IMR-90 (cell line): ENCODE results near the gene ADRB2. TPM values are rescaled to one million over a fixed set of nuclear protein-coding genes. Genes with fewer than 3 reads are reported as not detected.

ENCODE experiments used
- ATAC-seq: fragments of 200-7000 bp; cut with Tn5 transposase; 2 replicates; pipeline ENCODE4 v1.9.1; 2020; ENCODE audit warnings: low read depth, mild to moderate bottlenecking, moderate library complexity
- BruUV-seq: library from RNA; stranded (reverse); fragments of 400-500 nt; replicated peaks from 2 replicates; lab custom pipeline; 2021; lab: Mats Ljungman, UMichigan
- CTCF ChIA-PET: fragments of 300-600 bp; formaldehyde crosslinking; extraction: SDS; loops from one replicate; lab custom pipeline; 2021; ENCODE audit warnings: antibody characterized with exemption; lab: Yijun Ruan, JAX
- POLR2A ChIA-PET: fragments of 300-600 bp; sonication (Branson Sonifier 250); formaldehyde crosslinking; loops from one replicate; lab custom pipeline; 2022; ENCODE audit warnings: antibody characterized with exemption; ENCODE audit not compliant: unreplicated experiment; lab: Charles Lee
- DNase-seq: peaks from one replicate; pipeline ENCODE4 v3.0.0; 2013
- H2AFZ ChIP-seq: replicated peaks from 2 replicates; pipeline ENCODE3; 2013; ENCODE audit warnings: low read length, mild to moderate bottlenecking; ENCODE audit not compliant: poor library complexity
- H2AK5ac ChIP-seq: 2 replicates; pipeline ENCODE4 v1.6.1; 2013; ENCODE audit warnings: low read depth, low read length, inconsistent platforms
- H2AK9ac ChIP-seq: replicated peaks from 2 replicates; pipeline ENCODE3; 2013; ENCODE audit warnings: mild to moderate bottlenecking, low read depth, low read length, moderate library complexity; ENCODE audit not compliant: poor library complexity
- H2BK120ac ChIP-seq: 2 replicates; pipeline ENCODE4 v1.6.1; 2013; ENCODE audit warnings: low read depth, low read length, inconsistent platforms
- H2BK15ac ChIP-seq: 3 replicates; pipeline ENCODE4 v1.6.1; 2013; ENCODE audit warnings: low read depth, low read length, inconsistent platforms
- H2BK20ac ChIP-seq: 2 replicates; pipeline ENCODE4 v1.6.1; 2013; ENCODE audit warnings: low read depth, mild to moderate bottlenecking, inconsistent platforms, low read length, moderate library complexity
- H2BK5ac ChIP-seq: 2 replicates; pipeline ENCODE4 v1.6.1; 2013; ENCODE audit warnings: mild to moderate bottlenecking, low read depth, low read length, inconsistent platforms; ENCODE audit not compliant: poor library complexity, severe bottlenecking
- H3K14ac ChIP-seq: replicated peaks from 2 replicates; pipeline ENCODE4 v1.6.1; 2013; ENCODE audit warnings: low read depth, low read length, inconsistent platforms
- H3K18ac ChIP-seq: 2 replicates; pipeline ENCODE4 v1.6.1; 2013; ENCODE audit warnings: low read depth, low read length, control low read depth
- H3K23ac ChIP-seq: 2 replicates; pipeline ENCODE4 v1.6.1; 2013; ENCODE audit warnings: low read depth, low read length, inconsistent platforms
- H3K27ac ChIP-seq: 2 replicates; pipeline ENCODE4 v1.5.1; 2013; ENCODE audit warnings: mild to moderate bottlenecking, control low read depth, low read length; ENCODE audit not compliant: insufficient read depth
- H3K27me3 ChIP-seq: 2 replicates; pipeline ENCODE4 v1.6.1; 2013; ENCODE audit warnings: low read length; ENCODE audit not compliant: control insufficient read depth, insufficient read depth
- H3K36me3 ChIP-seq: 2 replicates; pipeline ENCODE4 v1.6.1; 2013; ENCODE audit warnings: low read length, mixed read lengths; ENCODE audit not compliant: control insufficient read depth, insufficient read depth
- H3K4ac ChIP-seq: 2 replicates; pipeline ENCODE4 v1.6.1; 2013; ENCODE audit warnings: low read depth, low read length, inconsistent platforms
- H3K4me1 ChIP-seq: 2 replicates; pipeline ENCODE4 v1.6.1; 2013; ENCODE audit warnings: low read length, mixed read lengths; ENCODE audit not compliant: control insufficient read depth, insufficient read depth
- H3K4me2 ChIP-seq: 2 replicates; pipeline ENCODE4 v1.6.1; 2013; ENCODE audit warnings: low read depth, mild to moderate bottlenecking, control low read depth, low read length, moderate library complexity
- H3K4me3 ChIP-seq: 2 replicates; pipeline ENCODE4 v1.5.1; 2013; ENCODE audit warnings: low read depth, mild to moderate bottlenecking, control low read depth, low read length, moderate library complexity; ENCODE audit not compliant: insufficient read depth
- H3K56ac ChIP-seq: 2 replicates; pipeline ENCODE4 v1.6.1; 2013; ENCODE audit warnings: low read length, inconsistent platforms; ENCODE audit not compliant: insufficient read depth; ENCODE audit errors: extremely low read depth
- H3K79me1 ChIP-seq, 2 experiments: 2 replicates each; pipeline ENCODE4 v1.6.1; 2013; ENCODE audit warnings: low read length in 2 of 2, inconsistent platforms in 1 of 2, low read depth in 1 of 2
- H3K9ac ChIP-seq: 2 replicates; pipeline ENCODE4 v1.6.1; 2013; ENCODE audit warnings: low read depth, low read length, control low read depth
- H3K9me1 ChIP-seq: 2 replicates; pipeline ENCODE4 v1.6.1; 2013; ENCODE audit warnings: low read length, inconsistent platforms; ENCODE audit not compliant: insufficient read depth
- H3K9me3 ChIP-seq: 2 replicates; pipeline ENCODE4 v1.6.1; 2013; ENCODE audit warnings: low read length; ENCODE audit not compliant: control insufficient read depth, insufficient read depth
- H4K20me1 ChIP-seq: 2 replicates; pipeline ENCODE4 v1.6.1; 2013; ENCODE audit warnings: low read length, inconsistent platforms; ENCODE audit not compliant: insufficient read depth
- H4K5ac ChIP-seq: 2 replicates; pipeline ENCODE4 v1.6.1; 2013; ENCODE audit warnings: mild to moderate bottlenecking, low read depth, low read length, control low read depth
- H4K8ac ChIP-seq, 2 experiments: 2 replicates each; pipeline ENCODE4 v1.6.1; 2013; ENCODE audit warnings: low read depth in 2 of 2, low read length in 2 of 2, control low read depth in 1 of 2, inconsistent platforms in 1 of 2
- H4K91ac ChIP-seq: 2 replicates; pipeline ENCODE4 v1.6.1; 2013; ENCODE audit warnings: low read depth, low read length, inconsistent platforms; ENCODE audit not compliant: insufficient read depth
- BHLHE40 ChIP-seq: fragments of 150-350 bp; IDR thresholded peaks from 2 replicates; pipeline ENCODE4 v1.6.1; 2016; ENCODE audit warnings: mild to moderate bottlenecking, low read depth, low read length
- CEBPB ChIP-seq: IDR thresholded peaks from 2 replicates; pipeline ENCODE4 v1.6.1; 2012; ENCODE audit warnings: low read depth, low read length, improper control_type of control experiment
- CHD1 ChIP-seq: IDR thresholded peaks from 2 replicates; pipeline ENCODE4 v1.6.1; 2012; ENCODE audit warnings: low read depth, low read length, improper control_type of control experiment
- ELK1 ChIP-seq: fragments of 150-350 bp; IDR thresholded peaks from 2 replicates; pipeline ENCODE4 v1.6.1; 2016; ENCODE audit warnings: low read depth, mild to moderate bottlenecking, low read length, moderate library complexity, borderline replicate concordance
- FOS ChIP-seq: fragments of 150-350 bp; IDR thresholded peaks from 2 replicates; pipeline ENCODE4 v1.6.1; 2016; ENCODE audit warnings: low read depth, low read length
- MAFK ChIP-seq: IDR thresholded peaks from 2 replicates; pipeline ENCODE4 v1.6.1; 2012; ENCODE audit warnings: low read depth, low read length, improper control_type of control experiment
- MAZ ChIP-seq: IDR thresholded peaks from 2 replicates; pipeline ENCODE4 v1.6.1; 2012; ENCODE audit warnings: low read depth, mild to moderate bottlenecking, low read length, improper control_type of control experiment, moderate library complexity, borderline replicate concordance
- NFE2L2 ChIP-seq: fragments of 150-350 bp; IDR thresholded peaks from 2 replicates; pipeline ENCODE4 v1.6.1; 2016; ENCODE audit warnings: low read depth, mild to moderate bottlenecking, low read length
- POLR2A ChIP-seq: IDR thresholded peaks from 2 replicates; pipeline ENCODE4 v1.6.1; 2012; ENCODE audit warnings: mild to moderate bottlenecking, low read depth, low read length
- RAD21 ChIP-seq: IDR thresholded peaks from 2 replicates; pipeline ENCODE4 v1.6.1; 2012; ENCODE audit warnings: low read length, improper control_type of control experiment
- RCOR1 ChIP-seq: IDR thresholded peaks from 2 replicates; pipeline ENCODE4 v1.6.1; 2012; ENCODE audit warnings: mild to moderate bottlenecking, low read length, improper control_type of control experiment; ENCODE audit not compliant: insufficient replicate concordance
- RFX5 ChIP-seq: IDR thresholded peaks from 2 replicates; pipeline ENCODE4 v1.8.0; 2012; ENCODE audit warnings: low read depth, mild to moderate bottlenecking, low read length, moderate library complexity
- SMC3 ChIP-seq: fragments of 150-350 bp; IDR thresholded peaks from 2 replicates; pipeline ENCODE4 v1.6.1; 2016; ENCODE audit warnings: low read depth, mild to moderate bottlenecking, antibody characterized with exemption, low read length, moderate library complexity
- USF2 ChIP-seq: fragments of 150-350 bp; IDR thresholded peaks from 2 replicates; pipeline ENCODE4 v1.6.1; 2017; ENCODE audit warnings: mild to moderate bottlenecking, antibody characterized with exemption, low read length, low read depth
- WGBS, 2 experiments: methylation state at CpG; one replicate each; pipeline versions ENCODE4 v1.1.5 to v1.1.7; 2013; ENCODE audit warnings: missing lambda C conversion rate in 2 of 2; ENCODE audit not compliant: insufficient read length in 1 of 2; ENCODE audit errors: extremely low coverage in 2 of 2; 5-methylcytosine and 5-hydroxymethylcytosine counted together
- dilution Hi-C: fragments of 300-500 bp; cut with HindIII; formaldehyde crosslinking; loops from one replicate; pipeline ENCODE4 v1.14.3; 2018; ENCODE audit warnings: low sequenced_read_pairs; ENCODE audit not compliant: unreplicated experiment
- in situ Hi-C: fragments of 300-500 bp; cut with MboI; formaldehyde crosslinking; loops from 3 replicates; pipeline ENCODE4 v1.14.3; 2019; ENCODE audit warnings: low sequenced_read_pairs, inconsistent platforms, mixed read lengths
- intact Hi-C: fragments of 100-400 bp; cut with micrococcal nuclease; formaldehyde crosslinking; loops from 2 replicates; pipeline ENCODE4 v1.10.0; 2022
- polyA plus RNA-seq, 3 experiments: library from polyadenylated mRNA; depleted of rRNA; stranded (reverse); fragments of >200 nt; gene quantifications; 2 replicates each; pipeline ENCODE4 v1.2.3, GENCODE V29; 2012; ENCODE audit warnings: low replicate concordance in 1 of 3
- total RNA-seq: library from RNA; depleted of rRNA; stranded (reverse); fragments of >200 nt; gene quantifications from 2 replicates; pipeline ENCODE4 v1.2.3, GENCODE V29; 2012
- TF ChIP-seq, protein P1 (sequence below): conservative IDR thresholded peaks from 2 replicates; pipeline ENCODE4 v1.5.1; 2012; ENCODE audit warnings: mild to moderate bottlenecking, low read depth, low read length, improper control_type of control experiment

Gene ADRB2
- total and polyA plus RNA-seq, 2 of the 4 experiments (the other 2 are of a cell fraction) = 1.6 to 3.4 TPM

GRCh38 chr5:148861088-148861487, 34.7 kb downstream of the ADRB2 start:
- H3K9ac ChIP-seq = no peak overlapping the region
- no peak overlapping the region for H2AFZ ChIP-seq
- in situ Hi-C loops (no loop called here), intact Hi-C loops (no loop called here), dilution Hi-C loops (no loop called here)
- no peak for ATAC-seq
- H2BK120ac ChIP-seq = no peak overlapping the region
- no peak overlapping the region for H2AK9ac ChIP-seq
- H3K27ac ChIP-seq = no peak overlapping the region
- H3K4me1 ChIP-seq = peaks cover 12% of the 10 kb centered on the region
- H3K27me3 ChIP-seq = no peaks in the 10 kb centered on the region
- no peak overlapping the region for H4K91ac ChIP-seq
- DNase-seq = no peak
- ChIA-PET CTCF (interaction anchor here (0.8 kb wide), 1 partner anchor 40 kb away, joined by 3 read pairs; no protein-coding TSS in a partner anchor), POLR2A (no interaction called here)
- TF ChIP-seq MAFK (no peak), CEBPB (no peak), RFX5 (no peak), BHLHE40 (no peak), CHD1 (no peak), POLR2A (no peak), USF2 (no peak), FOS (no peak), NFE2L2 (no peak), ELK1 (no peak), RCOR1 (no peak), RAD21 (no peak), SMC3 (no peak), MAZ (no peak)
- TF ChIP-seq, protein P1, sequence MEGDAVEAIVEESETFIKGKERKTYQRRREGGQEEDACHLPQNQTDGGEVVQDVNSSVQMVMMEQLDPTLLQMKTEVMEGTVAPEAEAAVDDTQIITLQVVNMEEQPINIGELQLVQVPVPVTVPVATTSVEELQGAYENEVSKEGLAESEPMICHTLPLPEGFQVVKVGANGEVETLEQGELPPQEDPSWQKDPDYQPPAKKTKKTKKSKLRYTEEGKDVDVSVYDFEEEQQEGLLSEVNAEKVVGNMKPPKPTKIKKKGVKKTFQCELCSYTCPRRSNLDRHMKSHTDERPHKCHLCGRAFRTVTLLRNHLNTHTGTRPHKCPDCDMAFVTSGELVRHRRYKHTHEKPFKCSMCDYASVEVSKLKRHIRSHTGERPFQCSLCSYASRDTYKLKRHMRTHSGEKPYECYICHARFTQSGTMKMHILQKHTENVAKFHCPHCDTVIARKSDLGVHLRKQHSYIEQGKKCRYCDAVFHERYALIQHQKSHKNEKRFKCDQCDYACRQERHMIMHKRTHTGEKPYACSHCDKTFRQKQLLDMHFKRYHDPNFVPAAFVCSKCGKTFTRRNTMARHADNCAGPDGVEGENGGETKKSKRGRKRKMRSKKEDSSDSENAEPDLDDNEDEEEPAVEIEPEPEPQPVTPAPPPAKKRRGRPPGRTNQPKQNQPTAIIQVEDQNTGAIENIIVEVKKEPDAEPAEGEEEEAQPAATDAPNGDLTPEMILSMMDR = no peak
- peaks cover 0 to 3% of the 10 kb centered on the region in 2 experiments; a peak in 2 of 4 replicates for H3K79me1 ChIP-seq
- no peaks in the 10 kb centered on the region for H4K20me1 ChIP-seq
- no peaks in the 10 kb centered on the region for H3K36me3 ChIP-seq
- no peak overlapping the region for H2AK5ac ChIP-seq
- H3K23ac ChIP-seq = no peak overlapping the region
- H3K4me3 ChIP-seq = no peak overlapping the region
- H3K56ac ChIP-seq = no peak overlapping the region
- no peak overlapping the region for H4K8ac ChIP-seq
- WGBS, 2 experiments = no CpG with 5 or more reads among the region's 2 CpGs
- H2BK20ac ChIP-seq = no peak overlapping the region
- no peak overlapping the region for H4K5ac ChIP-seq
- no peak overlapping the region for H2BK5ac ChIP-seq
- H3K18ac ChIP-seq = no peak overlapping the region
- no peak overlapping the region for H3K14ac ChIP-seq
- peaks cover 18% of the 10 kb centered on the region for H3K9me1 ChIP-seq
- no peaks in the 10 kb centered on the region for H3K9me3 ChIP-seq
- H3K4ac ChIP-seq = no peak overlapping the region
- BruUV-seq = no TSS peak
- H3K4me2 ChIP-seq = no peak overlapping the region
- no peak overlapping the region for H2BK15ac ChIP-seq
